NOMO-1 treated with DMSO at 0.1 percent for 48 hours (cell line): ENCODE data around the gene SYTL3.

Experiments
- DNase-seq: peaks from one replicate; lab custom pipeline; 2025; ENCODE audit not compliant: unreplicated experiment; lab: John Stamatoyannopoulos, UW

Gene SYTL3

GRCh38 chr6:158717341-158718330, 67.8 kb downstream of the SYTL3 start:
- DNase-seq, result peak; percentile 30

- no peak for DNase-seq
Measured at GRCh38 chr6:158718461-158719046, 68.7 kb downstream of the SYTL3 start.

GRCh38 chr6:158722176-158722729, 72.4 kb downstream of the SYTL3 start:
- no peak for DNase-seq

- DNase-seq, result no peak
Measured at GRCh38 chr6:158725704-158726103, 75.8 kb downstream of the SYTL3 start.

- DNase-seq, result peak; percentile 45
Measured at GRCh38 chr6:158729906-158730540, 80.2 kb downstream of the SYTL3 start.

GRCh38 chr6:158730541-158730907, 80.7 kb downstream of the SYTL3 start:
- no peak for DNase-seq

- DNase-seq, result no peak
Measured at GRCh38 chr6:158735009-158735408, 85.2 kb downstream of the SYTL3 start.

GRCh38 chr6:158737082-158737709, 87.3 kb downstream of the SYTL3 start:
- peak; percentile 7 for DNase-seq

- DNase-seq, result peak; percentile 93
Measured at GRCh38 chr6:158737710-158738615, 88.1 kb downstream of the SYTL3 start.

GRCh38 chr6:158739673-158740072, 89.8 kb downstream of the SYTL3 start:
- no peak for DNase-seq

GRCh38 chr6:158743033-158743651, 93.3 kb downstream of the SYTL3 start:
- DNase-seq, result no peak

- DNase-seq, result no peak
Measured at GRCh38 chr6:158744986-158745430, 95.2 kb downstream of the SYTL3 start.

GRCh38 chr6:158751224-158751623, 101.4 kb downstream of the SYTL3 start:
- no peak for DNase-seq

GRCh38 chr6:158751921-158752320, 102.1 kb downstream of the SYTL3 start:
- DNase-seq, result no peak

- no peak for DNase-seq
Measured at GRCh38 chr6:158752613-158753012, 102.8 kb downstream of the SYTL3 start.

GRCh38 chr6:158753811-158754210, 104.0 kb downstream of the SYTL3 start:
- no peak for DNase-seq

- DNase-seq, result no peak
Measured at GRCh38 chr6:158754738-158755137, 104.9 kb downstream of the SYTL3 start.

GRCh38 chr6:158755636-158756035, 105.8 kb downstream of the SYTL3 start:
- DNase-seq, result no peak

- no peak for DNase-seq
Measured at GRCh38 chr6:158756126-158756525, 106.3 kb downstream of the SYTL3 start.
